ENCODE measurements around the gene MBNL1.
"Not testable (repeated sequence)": the region's sequence is repeated elsewhere in the genome, so short reads cannot be mapped to it uniquely, and the experiment has no call there.

MBNL1 gene

GRCh38 chr3:152405915-152406802 is 137.4 kb downstream of the MBNL1 start:
- no peak for ATAC-seq

DNA sequence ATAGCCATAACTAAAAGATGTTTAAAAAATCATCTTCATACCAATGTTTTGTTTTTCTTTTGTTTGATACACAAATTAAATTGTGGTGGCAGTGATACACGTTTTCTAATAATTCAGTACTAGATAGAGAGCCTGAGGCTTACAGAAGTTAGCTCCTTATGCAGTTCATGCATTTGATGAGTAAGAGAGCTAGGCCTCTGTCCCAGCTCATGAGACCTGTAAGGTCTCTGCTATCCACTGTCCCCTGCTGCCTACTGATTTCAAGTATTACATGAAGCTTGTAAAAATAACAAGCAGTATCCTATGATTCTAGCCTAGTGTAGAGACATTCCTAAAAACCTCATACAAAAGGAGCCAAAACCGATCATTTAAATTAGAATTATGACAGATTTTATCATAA is 144.5 kb downstream of the MBNL1 start:
- no peak for ATAC-seq

- peak; percentile 41 to 55 for ATAC-seq
Measured at GRCh38 chr3:152416808-152417580, 148.3 kb downstream of the MBNL1 start.

- no peak for ATAC-seq
Measured at GRCh38 chr3:152419748-152420147, 151.0 kb downstream of the MBNL1 start.

GRCh38 chr3:152421162-152421561 is 152.4 kb downstream of the MBNL1 start:
- no peak for ATAC-seq

DNA sequence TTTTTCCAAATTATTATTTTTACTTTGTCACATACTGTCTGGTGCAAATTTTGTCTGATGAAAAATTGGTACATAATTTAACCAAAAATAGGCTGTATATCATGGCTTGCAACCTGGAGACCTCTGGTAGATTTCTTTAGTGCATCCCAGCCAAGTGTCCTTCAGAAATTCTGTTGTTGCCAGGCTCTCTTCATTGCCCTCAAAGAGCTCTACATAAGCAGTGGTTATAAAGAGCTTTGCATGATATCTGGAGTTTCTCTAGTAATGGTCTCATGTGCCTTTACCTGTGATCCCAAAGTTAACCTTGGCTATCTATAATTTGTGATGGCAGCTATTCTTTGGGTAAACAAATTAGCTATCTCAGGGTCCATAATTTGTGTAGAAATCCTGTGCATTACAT is 157.7 kb downstream of the MBNL1 start:
- ATAC-seq = no peak

GRCh38 chr3:152428577-152428976 is 159.8 kb downstream of the MBNL1 start:
- ATAC-seq = no peak

GRCh38 chr3:152430223-152431002 is 161.7 kb downstream of the MBNL1 start:
- no peak for ATAC-seq

DNA sequence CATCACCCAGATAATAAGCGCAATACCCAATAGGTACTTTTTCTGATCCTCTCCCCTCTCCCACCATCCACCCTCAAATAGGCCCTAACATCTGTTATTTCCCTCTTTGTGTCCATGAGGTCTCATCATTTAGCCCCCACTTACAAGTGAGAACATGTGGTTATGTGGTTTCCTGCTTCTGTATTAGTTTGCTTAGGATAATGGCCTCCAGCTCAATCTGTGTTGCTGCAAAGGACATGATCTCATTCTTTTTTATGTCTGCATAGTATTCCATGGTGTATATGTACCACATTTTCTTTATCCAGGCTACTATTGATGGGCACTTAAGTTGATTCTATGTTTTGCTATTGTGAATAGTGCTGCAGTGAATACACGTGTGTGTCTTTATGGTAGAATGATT is 165.4 kb downstream of the MBNL1 start:
- no peak for ATAC-seq

DNA sequence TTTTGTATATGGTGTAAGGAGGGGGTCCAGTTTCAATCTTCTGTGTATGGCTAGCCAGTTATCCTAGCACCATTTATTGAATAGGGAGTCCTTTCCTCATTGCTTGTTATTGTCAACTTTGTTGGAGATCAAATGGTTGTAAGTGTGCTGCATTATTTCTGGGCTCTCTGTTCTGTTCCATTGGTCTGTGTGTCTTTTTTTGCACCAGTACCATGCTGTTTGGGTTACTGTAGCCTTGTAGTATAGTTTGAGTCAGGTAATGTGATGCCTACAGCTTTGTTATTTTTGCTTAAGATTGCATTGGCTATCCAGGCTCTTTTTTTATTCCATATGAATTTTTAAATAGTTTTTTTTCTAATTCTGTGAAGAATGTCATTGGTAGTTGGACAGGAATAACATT is 166.5 kb downstream of the MBNL1 start:
- not testable (repeated sequence) for ATAC-seq

DNA sequence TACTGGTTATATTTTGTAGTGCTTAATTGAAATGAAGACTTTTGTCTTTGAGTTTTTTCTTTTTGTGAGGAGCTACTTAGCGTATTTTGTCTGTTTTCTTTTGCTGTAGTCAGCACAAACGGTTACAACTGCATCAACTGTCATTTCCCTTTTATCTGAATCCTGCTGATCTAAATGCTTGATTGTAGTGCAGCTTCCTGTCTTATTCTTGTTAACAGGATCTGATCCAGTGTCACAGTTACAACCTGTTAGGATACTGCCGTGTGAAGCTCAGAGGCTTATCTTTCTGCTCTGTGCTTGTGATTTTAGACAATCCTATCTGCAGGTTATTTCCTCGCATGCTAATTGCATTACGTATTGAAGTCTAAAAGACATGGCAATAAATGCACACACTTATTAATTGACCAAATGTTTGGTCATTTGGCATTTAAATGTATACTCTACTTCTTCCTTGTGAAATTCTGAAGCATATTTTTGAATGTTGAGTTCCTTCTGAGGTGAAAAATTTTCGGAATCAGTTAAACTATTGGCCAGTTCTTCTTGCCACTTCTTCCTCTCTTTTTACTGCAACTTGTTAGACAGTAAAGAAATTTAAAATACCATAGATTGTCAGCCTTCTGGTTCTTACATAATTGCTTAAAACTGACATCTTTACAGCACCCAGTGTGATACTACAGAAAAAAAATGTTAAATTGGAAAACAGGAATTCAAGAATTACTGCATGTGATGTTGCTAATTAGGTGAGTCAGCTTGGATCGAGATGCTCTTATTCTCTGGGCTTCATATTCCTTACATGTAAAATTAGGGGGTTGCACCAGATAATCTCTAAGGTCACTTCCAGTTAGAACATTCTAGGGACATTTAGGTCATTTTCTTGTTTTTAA is 168.2 kb downstream of the MBNL1 start:
- no peak for ATAC-seq

DNA sequence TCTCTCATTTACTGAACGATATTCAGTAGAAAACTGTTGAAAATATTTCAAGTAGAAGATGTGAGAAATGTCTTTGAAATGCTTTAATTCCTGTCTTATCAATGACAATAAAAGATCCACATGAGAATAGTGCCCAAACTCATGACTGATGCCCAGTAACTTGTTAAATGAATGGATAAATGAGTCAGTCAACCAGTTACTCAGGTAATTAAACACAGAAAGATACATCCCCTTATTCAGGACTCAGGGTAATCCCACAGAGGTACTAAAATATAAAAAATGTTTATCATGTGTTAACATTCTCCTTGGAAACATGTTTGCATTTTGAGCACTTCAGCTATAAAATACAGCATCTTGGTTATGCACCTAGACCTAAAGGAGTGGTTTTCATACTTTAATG is 169.5 kb downstream of the MBNL1 start:
- ATAC-seq = peak; percentile 60 to 67

- no peak for ATAC-seq
Measured at GRCh38 chr3:152438706-152439105, 170.0 kb downstream of the MBNL1 start.

DNA sequence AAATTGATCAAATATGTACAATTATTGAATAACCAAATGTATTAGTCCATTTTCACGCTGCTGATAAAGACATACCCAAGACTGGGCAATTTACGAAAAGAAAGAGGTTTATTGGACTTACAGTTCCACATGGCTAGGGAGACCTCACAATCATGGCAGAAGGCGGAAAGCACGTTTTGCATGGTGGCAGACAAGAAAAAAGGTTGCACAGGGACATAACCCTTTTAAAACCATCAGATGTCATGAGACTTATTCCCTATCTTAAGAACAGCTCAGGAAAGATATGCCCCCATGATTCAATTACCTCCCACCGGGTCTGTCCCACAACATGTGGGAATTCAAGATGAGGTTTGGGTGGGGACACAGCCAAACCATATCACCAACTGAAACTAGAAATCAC is 171.5 kb downstream of the MBNL1 start:
- ATAC-seq = not testable (repeated sequence)

DNA sequence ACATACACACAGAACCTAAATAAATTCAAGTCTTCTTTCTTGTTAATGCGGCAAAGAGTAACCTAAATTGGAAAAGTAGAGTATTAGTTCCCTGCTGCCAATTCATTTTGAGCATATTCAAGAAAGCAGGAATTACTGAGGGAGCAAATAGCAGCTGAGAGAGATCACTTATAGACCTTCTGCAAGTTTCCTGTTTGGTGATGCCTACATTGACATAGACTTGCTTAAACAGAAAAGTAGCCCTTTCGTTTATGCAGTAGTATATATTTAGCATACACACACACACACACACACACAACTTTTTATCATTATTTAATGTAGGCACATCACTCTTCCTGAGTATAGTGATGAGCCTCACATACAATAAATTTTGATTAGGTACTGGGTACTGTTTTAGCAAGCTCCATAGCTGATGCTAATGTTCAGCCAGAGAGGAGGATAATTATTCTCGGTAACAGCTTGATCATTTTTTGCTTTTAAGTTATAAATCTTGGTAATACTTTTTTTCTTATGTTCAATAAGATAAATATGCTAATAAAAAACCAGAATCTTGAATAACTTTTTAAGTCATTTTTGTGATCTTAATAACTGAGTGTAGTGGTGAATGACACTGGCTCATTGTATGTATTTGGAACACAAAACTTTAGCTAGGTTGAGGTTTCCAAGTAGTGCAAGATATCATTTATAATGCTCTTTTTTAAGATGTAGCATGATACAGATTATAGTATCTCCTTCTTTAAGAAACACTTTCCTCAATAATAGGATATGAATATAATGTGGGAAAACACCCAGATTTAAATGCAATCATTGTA is 174.7 kb downstream of the MBNL1 start:
- no peak for ATAC-seq

- ATAC-seq = no peak
Measured at GRCh38 chr3:152444029-152444641, 175.4 kb downstream of the MBNL1 start.

DNA sequence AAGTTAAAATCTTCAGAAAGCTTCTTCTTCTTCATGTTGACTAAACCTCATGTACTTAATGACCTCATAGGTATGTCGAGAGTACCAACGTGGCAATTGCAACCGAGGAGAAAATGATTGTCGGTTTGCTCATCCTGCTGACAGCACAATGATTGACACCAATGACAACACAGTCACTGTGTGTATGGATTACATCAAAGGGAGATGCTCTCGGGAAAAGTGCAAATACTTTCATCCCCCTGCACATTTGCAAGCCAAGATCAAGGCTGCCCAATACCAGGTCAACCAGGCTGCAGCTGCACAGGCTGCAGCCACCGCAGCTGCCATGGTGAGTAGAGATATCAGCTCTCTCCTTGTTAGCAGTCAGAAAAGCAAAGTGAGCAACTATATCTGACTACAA is 176.5 kb downstream of the MBNL1 start:
- ATAC-seq = peak in 1 of 2 donors; percentile 31

- ATAC-seq = no peak
Measured at GRCh38 chr3:152446495-152446894, 177.8 kb downstream of the MBNL1 start.

DNA sequence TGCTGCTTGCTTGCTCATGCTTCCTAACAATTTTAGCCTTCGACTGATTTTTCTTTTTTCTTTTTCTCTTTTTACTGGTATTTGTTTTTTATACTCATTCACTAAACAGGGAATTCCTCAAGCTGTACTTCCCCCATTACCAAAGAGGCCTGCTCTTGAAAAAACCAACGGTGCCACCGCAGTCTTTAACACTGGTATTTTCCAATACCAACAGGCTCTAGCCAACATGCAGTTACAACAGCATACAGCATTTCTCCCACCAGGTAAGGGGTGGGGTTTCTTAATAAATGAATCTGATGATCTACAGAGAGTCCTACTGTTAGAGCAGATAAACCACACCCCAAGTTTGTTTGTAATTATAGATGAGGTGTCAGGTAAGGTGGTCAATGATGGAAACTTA is 178.8 kb downstream of the MBNL1 start:
- no peak for ATAC-seq

DNA sequence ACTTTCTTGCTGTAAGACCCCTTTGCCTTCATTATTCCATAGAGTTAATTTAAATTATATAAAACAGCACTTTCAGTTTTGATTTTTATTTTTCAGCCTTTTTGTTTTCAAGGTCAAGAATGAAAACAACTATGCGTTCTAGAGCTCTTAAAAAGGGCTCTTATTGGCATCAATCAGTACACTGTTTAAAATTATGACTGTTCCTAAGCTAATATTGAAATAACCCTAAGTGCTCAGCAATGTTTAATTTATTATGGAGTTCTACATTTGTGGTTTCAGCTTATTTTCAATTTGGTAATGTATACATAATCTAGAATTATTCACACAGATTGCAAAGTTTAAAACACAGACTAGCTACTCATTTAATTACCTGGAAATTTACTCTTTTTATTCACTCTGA is 179.4 kb downstream of the MBNL1 start:
- ATAC-seq = no peak

GRCh38 chr3:152452318-152452717 is 183.6 kb downstream of the MBNL1 start:
- ATAC-seq = no peak
